H1 (cell line): ENCODE results near the gene MYPOP. TPM values are rescaled to one million over a fixed set of nuclear protein-coding genes. Genes with fewer than 3 reads are reported as not detected.
A peak's percentile ranks its signal among the peaks of the same experiment; 100 is the strongest.

Experiments used
- CTCF ChIA-PET: fragments of 300-600 bp; sonication (Branson Sonifier 250); formaldehyde crosslinking; loops from one replicate; lab custom pipeline; 2021; ENCODE audit not compliant: partially characterized antibody; lab: Charles Lee
- POLR2A ChIA-PET: fragments of 300-600 bp; sonication (Branson Sonifier 250); formaldehyde crosslinking; loops from one replicate; lab custom pipeline; 2021; ENCODE audit warnings: inconsistent platforms; ENCODE audit not compliant: partially characterized antibody; lab: Charles Lee
- DNase-seq, 2 experiments: peaks; one replicate each; pipeline versions ENCODE4 v3.0.0 to v3.0.0-alpha.2; 2010 to 2022; ENCODE audit warnings: low spot score in 2 of 2, low read depth in 1 of 2, mixed read lengths in 1 of 2
- FAIRE-seq: peaks from 2 replicates; lab custom pipeline; 2011; peaks lifted over from hg19 to GRCh38; lab: Jason Lieb, UNC
- H2AFZ ChIP-seq: 2 replicates; pipeline ENCODE4 v1.8.1; 2012; ENCODE audit warnings: low read length, inconsistent platforms
- H2AK5ac ChIP-seq: 2 replicates; pipeline ENCODE4 v1.6.1; 2013; ENCODE audit warnings: low read depth, low read length
- H2BK120ac ChIP-seq: replicated peaks from 2 replicates; pipeline ENCODE3; 2013; ENCODE audit warnings: low read depth, low read length, inconsistent platforms
- H2BK12ac ChIP-seq: 2 replicates; pipeline ENCODE4 v1.6.1; 2013; ENCODE audit warnings: low read depth, low read length
- H2BK15ac ChIP-seq: 2 replicates; pipeline ENCODE4 v1.6.1; 2013; ENCODE audit warnings: low read length
- H2BK20ac ChIP-seq: 2 replicates; pipeline ENCODE4 v1.6.1; 2013; ENCODE audit warnings: low read length
- H2BK5ac ChIP-seq: 2 replicates; pipeline ENCODE4 v1.6.1; 2013; ENCODE audit warnings: low read depth, low read length
- H3K14ac ChIP-seq: 2 replicates; pipeline ENCODE4 v1.6.1; 2013; ENCODE audit warnings: inconsistent platforms; ENCODE audit not compliant: insufficient read length
- H3K18ac ChIP-seq: 2 replicates; pipeline ENCODE4 v1.6.1; 2013; ENCODE audit warnings: low read length; ENCODE audit errors: extremely low read depth
- H3K23ac ChIP-seq: 2 replicates; pipeline ENCODE4 v1.6.1; 2013; ENCODE audit warnings: inconsistent platforms; ENCODE audit not compliant: insufficient read length
- H3K23me2 ChIP-seq: 2 replicates; pipeline ENCODE4 v1.6.1; 2013; ENCODE audit warnings: low read depth, low read length
- H3K27ac ChIP-seq: 2 replicates; pipeline ENCODE4 v1.6.1; 2011; ENCODE audit warnings: low read depth, low read length, inconsistent platforms
- H3K27me3 ChIP-seq, 4 experiments: replicated peaks in 1 of 4; 1 replicate in 1 of 4; 2 replicates in 3 of 4; pipeline versions ENCODE4 v1.6.1 to v1.8.1; 2011 to 2013; ENCODE audit warnings: low read length in 3 of 4, mild to moderate bottlenecking in 3 of 4, inconsistent platforms in 2 of 4, mixed read lengths in 2 of 4, moderate library complexity in 1 of 4; ENCODE audit not compliant: control insufficient read depth in 3 of 4, insufficient read depth in 3 of 4; ENCODE audit errors: extremely low read depth in 1 of 4
- H3K36me3 ChIP-seq, 4 experiments: 2 replicates each; pipeline versions ENCODE4 v1.6.1 to v1.8.1; 2011 to 2013; ENCODE audit warnings: mild to moderate bottlenecking in 4 of 4, low read length in 3 of 4, moderate library complexity in 2 of 4, control low read depth in 1 of 4, inconsistent platforms in 1 of 4; ENCODE audit not compliant: insufficient read depth in 4 of 4, control insufficient read depth in 2 of 4
- H3K4ac ChIP-seq: replicated peaks from 2 replicates; pipeline ENCODE3; 2013; ENCODE audit warnings: low read length, low read depth, mixed read lengths, inconsistent platforms; ENCODE audit not compliant: insufficient read length
- H3K4me1 ChIP-seq, 4 experiments: replicated peaks in 1 of 4; 1 replicate in 1 of 4; 2 replicates in 3 of 4; pipeline versions ENCODE4 v1.6.1 to v1.8.1; 2011 to 2013; ENCODE audit warnings: low read length in 3 of 4, inconsistent platforms in 2 of 4, mixed read lengths in 1 of 4; ENCODE audit not compliant: insufficient read depth in 4 of 4, control insufficient read depth in 3 of 4
- H3K4me2 ChIP-seq, 2 experiments: 2 replicates each; pipeline versions ENCODE4 v1.6.1 to v1.8.1; 2011 to 2013; ENCODE audit warnings: low read depth in 2 of 2, low read length in 2 of 2, control low read depth in 1 of 2, inconsistent platforms in 1 of 2, mild to moderate bottlenecking in 1 of 2; ENCODE audit not compliant: insufficient read depth in 1 of 2
- H3K4me3 ChIP-seq, 4 experiments: fragments of 200-600, 300-600 bp in 1 of 4; sonication (generic), shearing (Covaris generic), sonication (Bioruptor Twin) in 1 of 4; 2 replicates each; pipeline versions ENCODE4 v1.5.1 to v1.8.1; 2011 to 2016; ENCODE audit warnings: low read length in 4 of 4, low read depth in 3 of 4, control low read depth in 2 of 4, inconsistent platforms in 2 of 4, mild to moderate bottlenecking in 2 of 4, mixed read lengths in 1 of 4, moderate library complexity in 1 of 4; ENCODE audit not compliant: insufficient read depth in 2 of 4; ENCODE audit errors: extremely low read depth in 1 of 4
- H3K56ac ChIP-seq: replicated peaks from 2 replicates; pipeline ENCODE3; 2013; ENCODE audit warnings: low read depth, mild to moderate bottlenecking, mixed read lengths, low read length, inconsistent platforms; ENCODE audit not compliant: insufficient read length
- H3K79me1 ChIP-seq: 2 replicates; pipeline ENCODE4 v1.6.1; 2013; ENCODE audit warnings: low read depth, low read length, control low read depth
- H3K79me2 ChIP-seq, 2 experiments: 2 replicates each; pipeline versions ENCODE4 v1.6.1 to v1.8.1; 2012 to 2013; ENCODE audit warnings: low read length in 2 of 2, mild to moderate bottlenecking in 2 of 2, inconsistent platforms in 1 of 2; ENCODE audit not compliant: insufficient read depth in 2 of 2, control insufficient read depth in 1 of 2
- H3K9ac ChIP-seq, 4 experiments: replicated peaks in 1 of 4; 1 replicate in 1 of 4; 2 replicates in 3 of 4; pipeline versions ENCODE4 v1.6.1 to v1.8.1; 2011 to 2013; ENCODE audit warnings: low read depth in 3 of 4, low read length in 3 of 4, control low read depth in 2 of 4, mild to moderate bottlenecking in 2 of 4, moderate library complexity in 2 of 4, inconsistent platforms in 1 of 4; ENCODE audit errors: extremely low read depth in 1 of 4
- H3K9me3 ChIP-seq, 2 experiments: 2 replicates each; pipeline versions ENCODE4 v1.6.1 to v1.8.1; 2012 to 2013; ENCODE audit warnings: mild to moderate bottlenecking in 2 of 2, moderate library complexity in 2 of 2, control low read depth in 1 of 2, inconsistent platforms in 1 of 2, low read depth in 1 of 2, low read length in 1 of 2, mixed read lengths in 1 of 2; ENCODE audit not compliant: insufficient read depth in 2 of 2
- H4K20me1 ChIP-seq, 2 experiments: replicated peaks in 1 of 2; 2 replicates each; pipeline versions ENCODE3 to v1.8.1; 2011 to 2013; ENCODE audit warnings: inconsistent platforms in 2 of 2, low read length in 2 of 2, mild to moderate bottlenecking in 1 of 2; ENCODE audit not compliant: insufficient read depth in 2 of 2, control insufficient read depth in 1 of 2
- H4K5ac ChIP-seq: 2 replicates; pipeline ENCODE4 v1.6.1; 2013; ENCODE audit warnings: low read length, low read depth, mixed read lengths, inconsistent platforms; ENCODE audit not compliant: insufficient read length
- H4K8ac ChIP-seq: 2 replicates; pipeline ENCODE4 v1.8.0; 2013; ENCODE audit warnings: mild to moderate bottlenecking, moderate library complexity, low read length, inconsistent platforms; ENCODE audit not compliant: insufficient read depth; ENCODE audit errors: extremely low read depth
- H4K91ac ChIP-seq: replicated peaks from 2 replicates; pipeline ENCODE3; 2013; ENCODE audit warnings: low read length, mixed read lengths, inconsistent platforms; ENCODE audit not compliant: insufficient read length
- CBX8 ChIP-seq: fragments of 300-800, 300-1000 bp; sonication (generic); IDR thresholded peaks from 2 replicates; pipeline ENCODE4 v1.7.1; 2016; ENCODE audit warnings: low read depth, low read length, borderline replicate concordance
- EGR1 ChIP-seq: IDR thresholded peaks from 2 replicates; pipeline ENCODE4 v1.6.1; 2011; ENCODE audit warnings: low read depth, low read length, borderline replicate concordance
- HDAC2 ChIP-seq, 2 experiments: fragments of 300-600 bp in 1 of 2; sonication (generic) in 1 of 2; IDR thresholded peaks; 2 replicates each; pipeline ENCODE4 v1.6.1; 2011 to 2012; ENCODE audit warnings: low read depth in 2 of 2, low read length in 2 of 2, mild to moderate bottlenecking in 2 of 2, moderate library complexity in 2 of 2, borderline replicate concordance in 1 of 2, inconsistent platforms in 1 of 2
- SIN3A ChIP-seq, 2 experiments: IDR thresholded peaks in 1 of 2; conservative IDR thresholded peaks in 1 of 2; 2 replicates each; pipeline ENCODE4 v1.6.1; 2011 to 2012; ENCODE audit warnings: low read length in 2 of 2, improper control_type of control experiment in 1 of 2, low read depth in 1 of 2, mild to moderate bottlenecking in 1 of 2
- TBP ChIP-seq: IDR thresholded peaks from 2 replicates; pipeline ENCODE4 v1.6.1; 2011; ENCODE audit warnings: low read depth, low read length, improper control_type of control experiment
- WGBS, 2 experiments: shearing (Covaris generic) in 1 of 2; methylation state at CpG; one replicate each; pipeline versions ENCODE4 v1.1.6 to v1.1.7; 2013 to 2015; ENCODE audit warnings: low lambda C conversion rate in 2 of 2, mixed read lengths in 2 of 2, inconsistent platforms in 1 of 2, low coverage in 1 of 2, missing lambda C conversion rate in 1 of 2; ENCODE audit not compliant: insufficient replicate concordance in 2 of 2, insufficient coverage in 1 of 2, insufficient read length in 1 of 2; ENCODE audit errors: extremely low coverage in 1 of 2, missing lambda C conversion rate in 1 of 2; 5-methylcytosine and 5-hydroxymethylcytosine counted together
- polyA plus RNA-seq, 7 experiments: library from polyadenylated mRNA; depleted of rRNA in 3 of 7; stranded (reverse) in 5 of 7; unstranded in 2 of 7; fragments of >200 nt in 5 of 7; fragments of 200-250 nt in 2 of 7; gene quantifications; 1 replicate in 5 of 7; 2 replicates in 1 of 7; 4 replicates in 1 of 7; pipeline versions ENCODE4 v1.2.1 to v1.2.3, GENCODE V29; 2011 to 2013; ENCODE audit warnings: missing spikeins in 2 of 7, mixed read lengths in 2 of 7
- total RNA-seq: library from RNA; stranded (reverse); fragmentation: NEBNext Ultra II Directional; extraction: Animal tissue kit (Norgen Biotek cat#: 25700); gene quantifications from 2 replicates; pipeline ENCODE4 v1.2.1, GENCODE V29; 2021

MYPOP gene
- total and polyA plus RNA-seq, 2 of the 8 experiments (the other 6 are each of a cell fraction or from before 2014, with no cell fraction given): 3.2 to 11.1 TPM

DNA sequence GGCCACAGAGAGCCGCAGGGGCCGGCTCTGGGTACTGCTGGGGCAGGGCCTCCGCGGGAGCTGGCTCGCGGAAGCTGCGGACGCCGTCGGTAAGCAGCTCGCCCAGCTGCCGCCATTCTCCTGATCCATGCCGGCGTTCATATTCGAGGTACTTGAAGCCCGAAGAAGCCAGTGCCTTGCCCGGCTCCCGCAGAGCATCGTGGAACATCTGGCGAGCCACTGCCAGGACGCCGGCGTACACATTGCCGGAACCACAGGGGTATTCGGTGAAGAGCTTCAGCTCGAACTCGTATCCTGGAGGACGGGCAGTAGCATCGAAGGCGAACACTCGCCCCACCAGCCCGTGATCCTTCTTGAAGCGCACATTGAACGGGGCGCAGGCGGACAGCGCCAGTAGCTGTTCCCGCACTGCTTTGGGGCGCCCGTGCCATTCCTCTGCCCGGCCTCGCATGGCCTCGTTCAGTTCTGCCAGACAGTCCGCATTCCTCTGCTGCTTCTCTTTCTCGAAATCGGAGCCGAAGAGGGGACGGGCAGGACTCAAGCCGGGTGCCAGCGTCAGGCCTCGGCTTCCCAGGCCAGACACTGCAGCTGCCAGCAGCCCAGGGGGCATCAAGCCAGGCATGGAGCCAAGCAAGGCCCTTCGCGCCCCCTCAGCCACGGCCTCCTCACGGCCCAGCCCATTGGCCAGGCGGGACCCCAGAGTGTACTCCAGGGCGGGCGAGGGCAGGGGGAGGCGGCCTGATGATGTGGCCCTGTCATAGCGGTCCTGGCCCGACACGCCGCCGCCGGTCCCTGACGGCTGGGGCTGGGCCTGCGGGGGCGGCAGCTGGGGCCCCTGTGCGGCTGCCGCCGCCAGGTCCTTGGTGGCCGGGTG lies 17.5 kb downstream of the MYPOP start:
- FAIRE-seq (no peak), DNase-seq (no peak)
- no peak overlapping the region for H2BK5ac ChIP-seq
- 64% methylated on average over 61 of the region's 72 CpGs; no CpG with 5 or more reads in 1 of the 2 experiments for WGBS, 2 experiments
- peak overlapping the region; percentile 49 to 76 for H3K4me2 ChIP-seq
- no peak overlapping the region for H2BK120ac ChIP-seq
- no peak overlapping the region for H2AK5ac ChIP-seq
- POLR2A ChIA-PET: interaction anchor here (0.6 to 9.8 kb wide), 10 partner anchors 12 to 115 kb away, joined by 3 to 277 read pairs (median 4); partner anchors contain the start of genes DMWD, FOXA3, RSPH6A and SIX5
- no peak overlapping the region for H2BK15ac ChIP-seq
- no peak overlapping the region for H3K4ac ChIP-seq
- H3K4me3 ChIP-seq: peak overlapping the region; percentile 71 to 80 (median 78)
- H3K18ac ChIP-seq: no peak overlapping the region; the same call in none of the 2 replicates
- no peak overlapping the region for H2AFZ ChIP-seq
- H4K8ac ChIP-seq: peak overlapping the region; percentile 81
- H3K79me1 ChIP-seq: 0 out of 2 replicates have a peak, but pooled peaks cover 2% of the 10 kb centered on the region
- H3K27me3 ChIP-seq: no peaks in the 10 kb centered on the region
- no peak overlapping the region for H2BK20ac ChIP-seq
- H3K4me1 ChIP-seq: peaks cover 6 to 28% (median 18%) of the 10 kb centered on the region in 4 experiments
- CTCF ChIA-PET: interaction anchor here (0.7 to 10.7 kb wide), 8 partner anchors 16 to 103 kb away, joined by 3 to 208 read pairs (median 4); partner anchors contain the start of genes DMPK, FOXA3, MYPOP and SYMPK
- no peak overlapping the region for H4K91ac ChIP-seq
- H3K9me3 ChIP-seq: no peaks in the 10 kb centered on the region
- 0 out of 2 replicates have a peak overlapping the region, but pooled peaks have one; percentile 27 for H2BK12ac ChIP-seq
- no peak overlapping the region for H3K27ac ChIP-seq
- peak; percentile 59; the same call in 1 of the 2 replicates for TF ChIP-seq EGR1
- peak in 1 of 2 experiments; percentile 63; a peak in 1 of 4 replicates for TF ChIP-seq HDAC2 (IDR thresholded peaks at IDR 0.05; ENCODE audit: borderline replicate concordance in 1 of 2, low read depth in 2 of 2, low read length in 2 of 2)
- TF ChIP-seq CBX8: no peak
- peak in 1 of 2 experiments; percentile 13; a peak in 1 of 4 replicates for TF ChIP-seq SIN3A (conservative IDR thresholded peaks at IDR 0.05 in 1 of 2, IDR thresholded peaks at IDR 0.05 in 1 of 2; ENCODE audit: low read depth in 1 of 2, low read length in 2 of 2)
- TF ChIP-seq TBP: no peak
- H4K5ac ChIP-seq: no peak overlapping the region
- peaks cover 11% of the 10 kb centered on the region; the same call in 1 of the 2 replicates for H3K23me2 ChIP-seq
- H4K20me1 ChIP-seq: peaks cover 3 to 12% of the 10 kb centered on the region in 2 experiments
- peaks cover 0 to 7% (median 0%) of the 10 kb centered on the region in 4 experiments; a peak in 1 of 8 replicates for H3K36me3 ChIP-seq
- H3K9ac ChIP-seq: peak overlapping the region in 2 of 4 experiments; percentile 71 to 75; a peak in 3 of 7 replicates
- H3K56ac ChIP-seq: no peak overlapping the region
- H3K23ac ChIP-seq: no peak overlapping the region
- H3K14ac ChIP-seq: no peak overlapping the region
- no peaks in the 10 kb centered on the region; a peak in 1 of 4 replicates for H3K79me2 ChIP-seq
